Vagina (tissue), 2 donors: ENCODE results near the gene BDKRB1.

Experiments
- POLR2A ChIP-seq, 2 donors: fragments of 450-650 bp; IDR thresholded peaks; one replicate each; pipeline ENCODE4 v1.6.1; 2017; ENCODE audit warnings: antibody characterized with exemption in 2 of 2, mild to moderate bottlenecking in 2 of 2, moderate library complexity in 2 of 2
- TF ChIP-seq, protein P1 (sequence below), 3 experiments: fragments of 450-650 bp in 2 of 3; fragments of 200-600 bp in 1 of 3; sonication (generic) in 1 of 3; IDR thresholded peaks; one replicate each; pipeline ENCODE4 v1.5.1; 2017 to 2019; ENCODE audit warnings: antibody characterized with exemption in 3 of 3, mild to moderate bottlenecking in 2 of 3, moderate library complexity in 2 of 3

DNA sequence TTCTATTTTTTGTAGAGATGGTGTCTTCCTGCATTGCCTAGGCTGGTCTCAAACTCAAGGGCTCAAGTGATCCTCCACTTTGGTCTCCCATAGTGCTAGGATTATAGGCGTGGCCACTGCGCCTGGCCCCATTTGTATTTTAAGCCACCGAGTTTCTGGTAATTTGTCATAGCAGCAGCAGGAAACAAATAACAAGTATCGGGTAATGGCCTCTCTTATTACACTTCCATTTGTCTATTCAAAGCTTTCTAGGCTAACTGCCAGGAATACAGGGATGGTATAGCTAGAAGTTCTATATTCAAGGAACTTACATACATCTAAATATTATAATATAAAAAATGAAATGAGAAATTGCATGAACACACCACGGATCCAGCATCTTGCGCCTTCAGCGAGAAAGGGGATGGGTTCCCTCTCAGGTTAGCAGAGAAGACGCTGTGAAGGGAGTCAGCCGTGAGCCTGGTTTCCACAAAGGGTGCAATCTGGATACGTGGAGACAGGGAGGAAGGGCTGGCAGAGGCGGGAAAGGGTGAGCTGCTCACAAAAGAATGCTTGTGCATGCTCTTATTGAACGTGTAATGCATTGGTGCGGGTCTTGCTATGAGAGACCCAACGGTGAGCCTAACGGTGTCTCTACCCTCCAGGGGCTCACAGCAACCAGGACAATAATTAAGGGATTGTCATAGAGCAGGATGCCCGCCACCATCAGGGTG is 9.5 kb downstream of the BDKRB1 start:
- TF ChIP-seq, protein P1, sequence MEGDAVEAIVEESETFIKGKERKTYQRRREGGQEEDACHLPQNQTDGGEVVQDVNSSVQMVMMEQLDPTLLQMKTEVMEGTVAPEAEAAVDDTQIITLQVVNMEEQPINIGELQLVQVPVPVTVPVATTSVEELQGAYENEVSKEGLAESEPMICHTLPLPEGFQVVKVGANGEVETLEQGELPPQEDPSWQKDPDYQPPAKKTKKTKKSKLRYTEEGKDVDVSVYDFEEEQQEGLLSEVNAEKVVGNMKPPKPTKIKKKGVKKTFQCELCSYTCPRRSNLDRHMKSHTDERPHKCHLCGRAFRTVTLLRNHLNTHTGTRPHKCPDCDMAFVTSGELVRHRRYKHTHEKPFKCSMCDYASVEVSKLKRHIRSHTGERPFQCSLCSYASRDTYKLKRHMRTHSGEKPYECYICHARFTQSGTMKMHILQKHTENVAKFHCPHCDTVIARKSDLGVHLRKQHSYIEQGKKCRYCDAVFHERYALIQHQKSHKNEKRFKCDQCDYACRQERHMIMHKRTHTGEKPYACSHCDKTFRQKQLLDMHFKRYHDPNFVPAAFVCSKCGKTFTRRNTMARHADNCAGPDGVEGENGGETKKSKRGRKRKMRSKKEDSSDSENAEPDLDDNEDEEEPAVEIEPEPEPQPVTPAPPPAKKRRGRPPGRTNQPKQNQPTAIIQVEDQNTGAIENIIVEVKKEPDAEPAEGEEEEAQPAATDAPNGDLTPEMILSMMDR (IDR thresholded peaks at IDR 0.05): no peak
- no peak for TF ChIP-seq POLR2A (IDR thresholded peaks at IDR 0.05)
